ENCODE measurements around the gene TSC22D3. TPM values are rescaled to one million over a fixed set of nuclear protein-coding genes. Genes with fewer than 3 reads are reported as not detected.
A peak's percentile ranks its signal among the peaks of the same experiment; 100 is the strongest.

Gene TSC22D3
- total RNA-seq, 6 donors from 2014 or later = 309 to 1,061 (median 406) TPM

DNA sequence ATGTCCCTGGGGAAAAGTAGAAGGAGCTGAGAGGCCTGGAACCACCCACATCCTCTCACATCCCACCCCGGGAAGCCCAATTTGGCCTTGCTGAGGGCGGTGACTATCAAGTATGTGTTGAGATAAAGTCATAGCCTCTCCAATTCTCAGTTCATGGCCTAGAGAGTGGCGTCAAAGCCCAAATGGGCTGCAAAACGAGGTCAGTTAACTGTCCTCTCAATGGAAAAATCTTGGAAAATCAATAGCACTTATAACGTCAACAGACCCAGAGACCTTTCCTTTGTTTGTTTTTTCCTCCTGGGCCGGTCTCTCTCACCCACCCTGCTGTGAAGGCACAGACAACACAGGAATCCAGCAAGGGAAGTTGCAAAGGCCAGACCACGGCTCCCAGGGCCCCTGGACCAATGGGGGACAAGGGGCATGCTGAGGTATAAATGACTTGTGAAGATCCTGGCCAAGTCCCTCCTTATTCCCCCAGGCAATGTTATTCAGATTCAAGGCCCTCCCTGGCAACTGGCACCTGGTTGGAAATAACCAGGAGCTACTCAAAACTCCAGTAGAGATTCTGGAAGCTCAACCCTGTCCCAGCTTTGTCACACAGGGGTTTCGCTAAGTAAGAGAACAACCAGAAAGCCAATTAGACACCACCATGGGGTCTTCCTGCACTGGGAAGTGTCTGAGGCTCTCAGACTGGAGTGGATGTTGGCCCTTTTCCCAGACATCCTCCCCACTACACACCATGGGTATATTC lies 38.6 kb downstream of the TSC22D3 start:
- 61% methylated on average over 8 of the region's 8 CpGs; no CpG with 5 or more reads in 1 of the 2 donors for WGBS, 2 donors
- no peak for DNase-seq
- TF ChIP-seq, protein P1, sequence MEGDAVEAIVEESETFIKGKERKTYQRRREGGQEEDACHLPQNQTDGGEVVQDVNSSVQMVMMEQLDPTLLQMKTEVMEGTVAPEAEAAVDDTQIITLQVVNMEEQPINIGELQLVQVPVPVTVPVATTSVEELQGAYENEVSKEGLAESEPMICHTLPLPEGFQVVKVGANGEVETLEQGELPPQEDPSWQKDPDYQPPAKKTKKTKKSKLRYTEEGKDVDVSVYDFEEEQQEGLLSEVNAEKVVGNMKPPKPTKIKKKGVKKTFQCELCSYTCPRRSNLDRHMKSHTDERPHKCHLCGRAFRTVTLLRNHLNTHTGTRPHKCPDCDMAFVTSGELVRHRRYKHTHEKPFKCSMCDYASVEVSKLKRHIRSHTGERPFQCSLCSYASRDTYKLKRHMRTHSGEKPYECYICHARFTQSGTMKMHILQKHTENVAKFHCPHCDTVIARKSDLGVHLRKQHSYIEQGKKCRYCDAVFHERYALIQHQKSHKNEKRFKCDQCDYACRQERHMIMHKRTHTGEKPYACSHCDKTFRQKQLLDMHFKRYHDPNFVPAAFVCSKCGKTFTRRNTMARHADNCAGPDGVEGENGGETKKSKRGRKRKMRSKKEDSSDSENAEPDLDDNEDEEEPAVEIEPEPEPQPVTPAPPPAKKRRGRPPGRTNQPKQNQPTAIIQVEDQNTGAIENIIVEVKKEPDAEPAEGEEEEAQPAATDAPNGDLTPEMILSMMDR (IDR thresholded peaks at IDR 0.05) = no peak
- no peak for TF ChIP-seq EP300 (IDR thresholded peaks at IDR 0.05)
- TF ChIP-seq POLR2AphosphoS5 (IDR thresholded peaks at IDR 0.05) = no peak
- no peak for TF ChIP-seq POLR2A (IDR thresholded peaks at IDR 0.05)
- Histone ChIP-seq H3K27me3 (no peaks in the 10 kb centered on the region), H3K27ac (peak overlapping the region in 2 of 4 donors; percentile 30 to 61), H3K4me1 (peaks cover 19 to 54% (median 38%) of the 10 kb centered on the region in 4 donors), H3K9me3 (no peaks in the 10 kb centered on the region), H3K36me3 (no peaks in the 10 kb centered on the region), H3K4me3 (no peak overlapping the region)
- no peak for ATAC-seq (ENCODE audit: low FRiP score in 2 of 2)

DNA sequence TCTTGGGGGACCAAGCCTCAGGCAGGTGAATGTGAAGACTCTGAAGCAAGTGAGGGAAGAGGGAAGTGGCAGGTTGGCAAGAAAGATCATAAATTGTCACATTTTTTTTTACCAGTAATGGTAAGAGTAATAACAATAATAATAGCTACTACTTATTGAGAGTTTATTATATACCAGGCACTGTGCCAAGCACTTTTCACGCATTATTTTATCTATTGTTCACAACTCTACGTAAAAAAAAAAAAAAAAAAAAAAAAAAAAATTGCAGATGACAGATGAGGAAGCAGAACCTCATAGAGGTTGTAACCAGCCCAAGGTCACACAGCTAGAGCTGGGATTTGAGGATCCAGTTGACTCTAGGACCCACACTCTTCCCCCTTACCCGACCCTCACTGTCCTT lies 40.9 kb downstream of the TSC22D3 start:
- H3K4me3 ChIP-seq = no peak overlapping the region
- no peak for DNase-seq
- no peak for TF ChIP-seq EP300 (IDR thresholded peaks at IDR 0.05)
- TF ChIP-seq POLR2AphosphoS5 (IDR thresholded peaks at IDR 0.05) = no peak
- TF ChIP-seq, protein P1 (IDR thresholded peaks at IDR 0.05) = no peak
- TF ChIP-seq POLR2A (IDR thresholded peaks at IDR 0.05) = no peak
- H3K36me3 ChIP-seq = no peaks in the 10 kb centered on the region
- H3K27ac ChIP-seq = peak overlapping the region in 1 of 4 donors; percentile 24
- no peaks in the 10 kb centered on the region for H3K27me3 ChIP-seq
- H3K9me3 ChIP-seq = no peaks in the 10 kb centered on the region
- 73 to 81% methylated on average over 3 of the region's 3 CpGs for WGBS, 2 donors
- ATAC-seq (ENCODE audit: low FRiP score in 2 of 2) = no peak
- peaks cover 14 to 50% (median 45%) of the 10 kb centered on the region in 4 donors for H3K4me1 ChIP-seq

DNA sequence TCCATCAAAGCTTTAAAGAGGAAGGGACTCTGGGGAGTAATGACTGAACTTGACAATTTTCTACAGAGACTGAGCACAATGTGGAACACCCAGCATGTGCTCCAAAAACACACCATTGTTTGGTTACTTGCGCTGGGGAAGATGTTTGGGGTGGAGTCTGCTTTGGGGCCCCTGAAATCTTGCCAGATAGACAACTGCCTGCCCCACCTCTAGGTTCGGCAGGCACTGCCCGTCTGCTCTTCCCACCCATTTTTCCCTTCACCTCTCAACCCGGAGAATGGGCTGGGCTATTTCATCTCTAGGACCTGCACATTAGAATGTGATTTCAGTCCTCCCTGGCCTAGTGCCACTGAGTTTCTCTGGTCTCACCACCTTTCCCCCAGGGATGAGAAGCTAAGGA lies 41.9 kb downstream of the TSC22D3 start:
- no peaks in the 10 kb centered on the region for H3K27me3 ChIP-seq

DNA sequence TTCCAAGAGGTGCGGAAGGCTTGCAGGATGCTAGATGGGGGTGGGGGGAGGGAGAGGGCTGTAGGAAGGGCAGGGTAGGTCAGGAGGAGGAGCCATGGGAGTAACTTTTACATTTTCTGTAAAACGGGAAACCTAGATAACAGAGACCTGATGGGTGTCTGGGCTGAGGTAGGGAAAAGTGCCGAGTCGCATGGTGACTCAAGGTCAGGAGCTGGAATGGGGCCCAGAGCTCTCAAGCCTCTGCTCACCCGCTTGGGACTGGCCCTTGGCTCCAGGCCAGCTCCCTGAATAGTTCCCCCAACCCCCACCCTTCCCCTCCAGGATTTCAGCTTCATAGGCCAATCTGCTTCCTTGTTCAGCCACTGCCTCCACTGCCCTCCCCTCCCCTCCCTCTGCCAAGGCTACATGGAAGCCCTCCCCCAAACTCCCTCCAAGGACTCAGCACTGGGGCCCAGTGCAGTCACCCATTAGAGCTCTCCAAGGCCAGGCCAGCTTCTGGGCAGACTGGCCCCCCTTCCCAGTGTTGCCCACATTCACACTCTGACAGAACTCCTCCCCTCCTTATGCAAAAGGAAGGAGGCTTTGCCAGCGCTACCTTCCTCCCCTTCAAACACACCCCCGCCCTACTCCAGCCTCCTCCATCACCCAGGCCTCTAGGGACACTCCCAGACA lies 43.6 kb downstream of the TSC22D3 start:
- Histone ChIP-seq H3K4me3 (no peak overlapping the region), H3K9me3 (no peaks in the 10 kb centered on the region), H3K27ac (peak overlapping the region; percentile 18 to 81 (median 72)), H3K27me3 (no peaks in the 10 kb centered on the region), H3K36me3 (no peaks in the 10 kb centered on the region), H3K4me1 (peaks cover 23 to 57% (median 48%) of the 10 kb centered on the region in 4 donors)
- DNase-seq = peak in 1 of 2 donors; percentile 95
- WGBS, 2 donors = 13 to 19% methylated on average over 7 of the region's 7 CpGs
- no peak for TF ChIP-seq EP300 (IDR thresholded peaks at IDR 0.05)
- peak in 1 of 4 donors; percentile 26 for TF ChIP-seq POLR2A (IDR thresholded peaks at IDR 0.05)
- TF ChIP-seq, protein P1 (IDR thresholded peaks at IDR 0.05) = no peak
- peak; percentile 47 to 56 for TF ChIP-seq POLR2AphosphoS5 (IDR thresholded peaks at IDR 0.05)
- ATAC-seq (ENCODE audit: low FRiP score in 2 of 2) = peak; percentile 93 to 96

More for the DNA sequence above, 41.9 kb downstream of the TSC22D3 start:
- 37 to 76% methylated on average over 4 of the region's 4 CpGs for WGBS, 2 donors
- ATAC-seq (ENCODE audit: low FRiP score in 2 of 2) (no peak), DNase-seq (no peak)
- Histone ChIP-seq H3K9me3 (no peaks in the 10 kb centered on the region), H3K36me3 (no peaks in the 10 kb centered on the region), H3K4me1 (peaks cover 16 to 55% (median 53%) of the 10 kb centered on the region in 4 donors), H3K4me3 (no peak overlapping the region), H3K27ac (peak overlapping the region in 3 of 4 donors; percentile 24 to 34 (median 26))
- no peak for TF ChIP-seq POLR2A (IDR thresholded peaks at IDR 0.05)
- TF ChIP-seq POLR2AphosphoS5 (IDR thresholded peaks at IDR 0.05) = no peak
- TF ChIP-seq, protein P1 (IDR thresholded peaks at IDR 0.05) = no peak
- TF ChIP-seq EP300 (IDR thresholded peaks at IDR 0.05) = no peak

All from upper lobe of left lung (tissue), 6 donors.